HG03378 (cell line): Measurements from ENCODE around the gene PDHA1.

Source experiments
- ATAC-seq: cut with Tn5 transposase; IDR thresholded peaks from one replicate; pipeline ENCODE4 v1.9.1; 2021; ENCODE audit warnings: mild to moderate bottlenecking, moderate library complexity; ENCODE audit not compliant: unreplicated experiment

PDHA1 gene

GRCh38 chrX:19373351-19373891 lies 29.7 kb downstream of the PDHA1 start:
- no peak for ATAC-seq

- no peak for ATAC-seq
Measured at GRCh38 chrX:19375546-19375945, 31.8 kb downstream of the PDHA1 start.

GRCh38 chrX:19377799-19378198 lies 34.1 kb downstream of the PDHA1 start:
- ATAC-seq = no peak

- no peak for ATAC-seq
Measured at GRCh38 chrX:19381326-19381725, 37.6 kb downstream of the PDHA1 start.

GRCh38 chrX:19382555-19383145 lies 38.9 kb downstream of the PDHA1 start:
- ATAC-seq = no peak

GRCh38 chrX:19386679-19387078 lies 43.0 kb downstream of the PDHA1 start:
- ATAC-seq = no peak

- no peak for ATAC-seq
Measured at GRCh38 chrX:19388064-19388679, 44.4 kb downstream of the PDHA1 start.

- ATAC-seq = no peak
Measured at GRCh38 chrX:19388741-19389140, 45.0 kb downstream of the PDHA1 start.

GRCh38 chrX:19389227-19389845 lies 45.6 kb downstream of the PDHA1 start:
- ATAC-seq = no peak

- ATAC-seq = no peak
Measured at GRCh38 chrX:19392078-19392477, 48.4 kb downstream of the PDHA1 start.

GRCh38 chrX:19392703-19393102 lies 49.0 kb downstream of the PDHA1 start:
- no peak for ATAC-seq

GRCh38 chrX:19403696-19404095 lies 60.0 kb downstream of the PDHA1 start:
- no peak for ATAC-seq

GRCh38 chrX:19410259-19410658 lies 66.5 kb downstream of the PDHA1 start:
- ATAC-seq = no peak
